GM23338 (cell line): Measurements from ENCODE around the gene CCSER2.
A peak's percentile ranks its signal among the peaks of the same experiment; 100 is the strongest.

Experiments used
- CREB1 ChIP-seq: fragments of 250-450 bp; sonication (Bioruptor Pico); IDR thresholded peaks from 2 replicates; pipeline ENCODE4 v1.5.0; 2020; ENCODE audit warnings: low read depth, mild to moderate bottlenecking, moderate library complexity
- CTCF ChIP-seq, 2 experiments: fragments of 200-600 bp in 1 of 2; sonication (generic) in 1 of 2; conservative IDR thresholded peaks; 2 replicates each; pipeline versions ENCODE4 v1.5.1 to v1.6.1; 2016 to 2017; ENCODE audit warnings: antibody characterized with exemption in 2 of 2, low read depth in 2 of 2, mild to moderate bottlenecking in 2 of 2, moderate library complexity in 1 of 2
- ETS1 ChIP-seq: IDR thresholded peaks from 2 replicates; pipeline ENCODE4 v1.6.1; 2016; ENCODE audit warnings: antibody characterized with exemption
- EZH2phosphoT487 ChIP-seq: fragments of 200-600 bp; sonication (generic); IDR thresholded peaks from one replicate; pipeline ENCODE4 v1.8.1; 2018; ENCODE audit warnings: antibody characterized with exemption; ENCODE audit not compliant: unreplicated experiment
- REST ChIP-seq: IDR thresholded peaks from one replicate; pipeline ENCODE4 v1.6.1; 2018; ENCODE audit warnings: antibody characterized with exemption; ENCODE audit not compliant: unreplicated experiment
- ZNF114 ChIP-seq: fragments of 250-450 bp; sonication (Bioruptor Pico); IDR thresholded peaks from 2 replicates; pipeline ENCODE4 v1.5.0; 2020; ENCODE audit warnings: mild to moderate bottlenecking, moderate library complexity
- TF ChIP-seq, protein P1 (sequence below): fragments of 250-450 bp; sonication (Bioruptor Pico); IDR thresholded peaks from 2 replicates; pipeline ENCODE4 v1.5.0; 2020; ENCODE audit warnings: mild to moderate bottlenecking, moderate library complexity

DNA sequence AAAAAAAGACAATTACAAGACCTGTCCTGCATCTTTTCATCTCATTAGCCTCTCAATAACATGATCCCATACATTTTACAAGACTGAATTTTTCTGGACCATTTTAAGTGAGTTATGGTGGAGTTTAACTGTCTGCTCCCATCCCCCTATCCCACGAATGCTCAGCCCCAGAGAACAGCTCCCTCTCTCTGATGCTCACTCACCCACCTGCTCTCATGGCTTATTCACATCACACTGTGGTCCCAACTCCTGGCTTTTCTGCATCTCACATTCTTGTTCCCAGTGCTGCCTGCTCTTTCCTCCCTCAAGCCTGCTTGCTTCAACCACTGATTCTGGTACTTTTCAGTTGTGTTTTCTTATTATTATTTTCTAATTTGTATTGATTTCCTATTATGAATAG lies 20.4 kb upstream of the CCSER2 start:
- 0 out of 4 replicates have a peak, but pooled peaks of 1 of the 2 experiments have one; percentile 5 for TF ChIP-seq CTCF (conservative IDR thresholded peaks at IDR 0.05; ENCODE audit: low read depth in 2 of 2)
- no peak for TF ChIP-seq ETS1
- no peak for TF ChIP-seq EZH2phosphoT487
- TF ChIP-seq, protein P1, sequence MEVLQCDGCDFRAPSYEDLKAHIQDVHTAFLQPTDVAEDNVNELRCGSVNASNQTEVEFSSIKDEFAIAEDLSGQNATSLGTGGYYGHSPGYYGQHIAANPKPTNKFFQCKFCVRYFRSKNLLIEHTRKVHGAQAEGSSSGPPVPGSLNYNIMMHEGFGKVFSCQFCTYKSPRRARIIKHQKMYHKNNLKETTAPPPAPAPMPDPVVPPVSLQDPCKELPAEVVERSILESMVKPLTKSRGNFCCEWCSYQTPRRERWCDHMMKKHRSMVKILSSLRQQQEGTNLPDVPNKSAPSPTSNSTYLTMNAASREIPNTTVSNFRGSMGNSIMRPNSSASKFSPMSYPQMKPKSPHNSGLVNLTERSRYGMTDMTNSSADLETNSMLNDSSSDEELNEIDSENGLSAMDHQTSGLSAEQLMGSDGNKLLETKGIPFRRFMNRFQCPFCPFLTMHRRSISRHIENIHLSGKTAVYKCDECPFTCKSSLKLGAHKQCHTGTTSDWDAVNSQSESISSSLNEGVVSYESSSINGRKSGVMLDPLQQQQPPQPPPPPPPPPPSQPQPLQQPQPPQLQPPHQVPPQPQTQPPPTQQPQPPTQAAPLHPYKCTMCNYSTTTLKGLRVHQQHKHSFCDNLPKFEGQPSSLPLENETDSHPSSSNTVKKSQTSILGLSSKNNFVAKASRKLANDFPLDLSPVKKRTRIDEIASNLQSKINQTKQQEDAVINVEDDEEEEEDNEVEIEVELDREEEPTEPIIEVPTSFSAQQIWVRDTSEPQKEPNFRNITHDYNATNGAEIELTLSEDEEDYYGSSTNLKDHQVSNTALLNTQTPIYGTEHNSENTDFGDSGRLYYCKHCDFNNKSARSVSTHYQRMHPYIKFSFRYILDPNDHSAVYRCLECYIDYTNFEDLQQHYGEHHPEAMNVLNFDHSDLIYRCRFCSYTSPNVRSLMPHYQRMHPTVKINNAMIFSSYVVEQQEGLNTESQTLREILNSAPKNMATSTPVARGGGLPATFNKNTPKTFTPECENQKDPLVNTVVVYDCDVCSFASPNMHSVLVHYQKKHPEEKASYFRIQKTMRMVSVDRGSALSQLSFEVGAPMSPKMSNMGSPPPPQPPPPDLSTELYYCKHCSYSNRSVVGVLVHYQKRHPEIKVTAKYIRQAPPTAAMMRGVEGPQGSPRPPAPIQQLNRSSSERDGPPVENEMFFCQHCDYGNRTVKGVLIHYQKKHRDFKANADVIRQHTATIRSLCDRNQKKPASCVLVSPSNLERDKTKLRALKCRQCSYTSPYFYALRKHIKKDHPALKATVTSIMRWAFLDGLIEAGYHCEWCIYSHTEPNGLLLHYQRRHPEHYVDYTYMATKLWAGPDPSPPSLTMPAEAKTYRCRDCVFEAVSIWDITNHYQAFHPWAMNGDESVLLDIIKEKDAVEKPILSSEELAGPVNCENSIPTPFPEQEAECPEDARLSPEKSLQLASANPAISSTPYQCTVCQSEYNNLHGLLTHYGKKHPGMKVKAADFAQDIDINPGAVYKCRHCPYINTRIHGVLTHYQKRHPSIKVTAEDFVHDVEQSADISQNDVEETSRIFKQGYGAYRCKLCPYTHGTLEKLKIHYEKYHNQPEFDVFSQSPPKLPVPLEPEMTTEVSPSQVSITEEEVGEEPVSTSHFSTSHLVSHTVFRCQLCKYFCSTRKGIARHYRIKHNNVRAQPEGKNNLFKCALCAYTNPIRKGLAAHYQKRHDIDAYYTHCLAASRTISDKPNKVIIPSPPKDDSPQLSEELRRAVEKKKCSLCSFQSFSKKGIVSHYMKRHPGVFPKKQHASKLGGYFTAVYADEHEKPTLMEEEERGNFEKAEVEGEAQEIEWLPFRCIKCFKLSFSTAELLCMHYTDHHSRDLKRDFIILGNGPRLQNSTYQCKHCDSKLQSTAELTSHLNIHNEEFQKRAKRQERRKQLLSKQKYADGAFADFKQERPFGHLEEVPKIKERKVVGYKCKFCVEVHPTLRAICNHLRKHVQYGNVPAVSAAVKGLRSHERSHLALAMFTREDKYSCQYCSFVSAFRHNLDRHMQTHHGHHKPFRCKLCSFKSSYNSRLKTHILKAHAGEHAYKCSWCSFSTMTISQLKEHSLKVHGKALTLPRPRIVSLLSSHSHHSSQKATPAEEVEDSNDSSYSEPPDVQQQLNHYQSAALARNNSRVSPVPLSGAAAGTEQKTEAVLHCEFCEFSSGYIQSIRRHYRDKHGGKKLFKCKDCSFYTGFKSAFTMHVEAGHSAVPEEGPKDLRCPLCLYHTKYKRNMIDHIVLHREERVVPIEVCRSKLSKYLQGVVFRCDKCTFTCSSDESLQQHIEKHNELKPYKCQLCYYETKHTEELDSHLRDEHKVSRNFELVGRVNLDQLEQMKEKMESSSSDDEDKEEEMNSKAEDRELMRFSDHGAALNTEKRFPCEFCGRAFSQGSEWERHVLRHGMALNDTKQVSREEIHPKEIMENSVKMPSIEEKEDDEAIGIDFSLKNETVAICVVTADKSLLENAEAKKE (CRISPR knock-in tag), result no peak
- no peak for TF ChIP-seq REST
- TF ChIP-seq CREB1 (CRISPR knock-in tag), result no peak
- no peak for TF ChIP-seq ZNF114 (CRISPR knock-in tag)
